Activated CD8-positive, alpha-beta T cell treated with anti-CD3 and anti-CD28 coated beads for 36 hours (primary cell): ENCODE results near the gene CRTAP. TPM values are rescaled to one million over a fixed set of nuclear protein-coding genes. Genes with fewer than 3 reads are reported as not detected.
A peak's percentile ranks its signal among the peaks of the same experiment; 100 is the strongest.

Experiments used
- ATAC-seq: fragments of 200-7000 bp; cut with Tn5 transposase; one replicate; pipeline ENCODE4 v1.10.0; 2021; ENCODE audit warnings: mild to moderate bottlenecking, moderate library complexity
- CTCF ChIA-PET: fragments of 350-600 bp; sonication (Branson Sonifier 250); formaldehyde crosslinking; loops from one replicate; lab custom pipeline; 2021; ENCODE audit warnings: antibody characterized with exemption; lab: Charles Lee
- POLR2A ChIA-PET: fragments of 350-600 bp; sonication (Branson Sonifier 250); formaldehyde crosslinking; loops from one replicate; lab custom pipeline; 2021; ENCODE audit warnings: antibody characterized with exemption; lab: Charles Lee
- DNase-seq: peaks from one replicate; pipeline ENCODE4 v3.0.0-alpha.2; 2020
- H3K27ac Mint-ChIP-seq: one replicate; pipeline ENCODE4 v1.8.0; 2021; ENCODE audit warnings: mild to moderate bottlenecking, mixed read lengths
- H3K27me3 Mint-ChIP-seq: one replicate; pipeline ENCODE4 v1.8.0; 2021; ENCODE audit warnings: mixed read lengths
- H3K36me3 Mint-ChIP-seq: one replicate; pipeline ENCODE4 v1.8.0; 2021; ENCODE audit warnings: low read depth, mixed read lengths
- H3K4me1 Mint-ChIP-seq: one replicate; pipeline ENCODE4 v1.8.0; 2021; ENCODE audit warnings: low read depth, mixed read lengths
- H3K4me3 Mint-ChIP-seq: one replicate; pipeline ENCODE4 v1.8.0; 2021; ENCODE audit warnings: mild to moderate bottlenecking, moderate library complexity, mixed read lengths
- H3K9me3 Mint-ChIP-seq: one replicate; pipeline ENCODE4 v1.8.0; 2021; ENCODE audit warnings: mixed read lengths
- CTCF ChIP-seq: fragments of 200-600 bp; IDR thresholded peaks from one replicate; pipeline ENCODE4 v1.8.0; 2022; ENCODE audit warnings: antibody characterized with exemption, mild to moderate bottlenecking
- intact Hi-C: fragments of 100-400 bp; cut with micrococcal nuclease; formaldehyde crosslinking; loops from one replicate; pipeline ENCODE4 v1.10.0; 2022
- total RNA-seq, 2 experiments: library from RNA; stranded (reverse); gene quantifications; one replicate each; pipeline ENCODE4 v1.2.3, GENCODE V29; 2021

Gene CRTAP
- total RNA-seq, 2 experiments from 2014 or later: 32.7 to 35.7 TPM

GRCh38 chr3:33089515-33089914, 24.3 kb upstream of the CRTAP start:
- peaks cover 73% of the 10 kb centered on the region for H3K4me1 Mint-ChIP-seq
- POLR2A ChIA-PET: no interaction called here
- TF ChIP-seq CTCF: no peak
- no peaks in the 10 kb centered on the region for H3K27me3 Mint-ChIP-seq
- peak overlapping the region; percentile 0 for H3K27ac Mint-ChIP-seq
- DNase-seq (peak; percentile 44), ATAC-seq (peak; percentile 72)
- peaks cover 2% of the 10 kb centered on the region for H3K9me3 Mint-ChIP-seq
- CTCF ChIA-PET: interaction anchor here (1.2 to 1.9 kb wide), 3 partner anchors 15 to 142 kb away, joined by 3 to 12 read pairs (median 8); no protein-coding TSS in a partner anchor
- H3K36me3 Mint-ChIP-seq: peaks cover 63% of the 10 kb centered on the region
- intact Hi-C loops: no loop called here
- H3K4me3 Mint-ChIP-seq: peak overlapping the region; percentile 11

GRCh38 chr3:33091746-33092145, 22.1 kb upstream of the CRTAP start:
- Mint-ChIP-seq H3K4me3 (no peak overlapping the region), H3K27ac (no peak overlapping the region), H3K36me3 (peaks cover 62% of the 10 kb centered on the region), H3K27me3 (no peaks in the 10 kb centered on the region), H3K4me1 (peaks cover 75% of the 10 kb centered on the region), H3K9me3 (peaks cover 2% of the 10 kb centered on the region)
- TF ChIP-seq CTCF: no peak
- ChIA-PET POLR2A (no interaction called here), CTCF (no interaction called here)
- ATAC-seq (no peak), DNase-seq (no peak)
- intact Hi-C loops: no loop called here

- H3K4me3 Mint-ChIP-seq: no peak overlapping the region
- no peak for ATAC-seq
- H3K27me3 Mint-ChIP-seq: no peaks in the 10 kb centered on the region
- no peak overlapping the region for H3K27ac Mint-ChIP-seq
- H3K9me3 Mint-ChIP-seq: peaks cover 2% of the 10 kb centered on the region
- peaks cover 69% of the 10 kb centered on the region for H3K4me1 Mint-ChIP-seq
- intact Hi-C loops: no loop called here
- ChIA-PET POLR2A (no interaction called here), CTCF (interaction anchor here (4.1 kb wide), 1 partner anchor 18 kb away, joined by 24 read pairs; no protein-coding TSS in a partner anchor)
- H3K36me3 Mint-ChIP-seq: peaks cover 59% of the 10 kb centered on the region
- no peak for DNase-seq
- TF ChIP-seq CTCF: no peak
These were observed 21.1 kb upstream of the CRTAP start for GRCh38 chr3:33092496-33093254.

- peaks cover 57% of the 10 kb centered on the region for H3K4me1 Mint-ChIP-seq
- ChIA-PET CTCF (interaction anchor here (1.0 to 4.1 kb wide), 2 partner anchors 14 to 19 kb away, joined by 3 to 24 read pairs; no protein-coding TSS in a partner anchor), POLR2A (interaction anchor here (0.9 kb wide), 1 partner anchor 19 kb away, joined by 4 read pairs; no protein-coding TSS in a partner anchor)
- peaks cover 1% of the 10 kb centered on the region for H3K27me3 Mint-ChIP-seq
- no peak overlapping the region for H3K27ac Mint-ChIP-seq
- no peak overlapping the region for H3K4me3 Mint-ChIP-seq
- TF ChIP-seq CTCF: no peak
- H3K9me3 Mint-ChIP-seq: no peaks in the 10 kb centered on the region
- intact Hi-C loops: no loop called here
- peaks cover 49% of the 10 kb centered on the region for H3K36me3 Mint-ChIP-seq
- no peak for DNase-seq
- no peak for ATAC-seq
These were observed 20.0 kb upstream of the CRTAP start for GRCh38 chr3:33093847-33094246.

- ChIA-PET CTCF (interaction anchor here (0.8 to 4.1 kb wide), 7 partner anchors 11 to 277 kb away, joined by 3 to 24 read pairs (median 5); no protein-coding TSS in a partner anchor), POLR2A (interaction anchor here (0.9 to 1.2 kb wide), 3 partner anchors 9 to 99 kb away, joined by 3 read pairs; no protein-coding TSS in a partner anchor)
- peak overlapping the region; percentile 97 for H3K4me3 Mint-ChIP-seq
- peaks cover 39% of the 10 kb centered on the region for H3K36me3 Mint-ChIP-seq
- peak overlapping the region; percentile 87 for H3K27ac Mint-ChIP-seq
- intact Hi-C loops: no loop called here
- no peaks in the 10 kb centered on the region for H3K9me3 Mint-ChIP-seq
- DNase-seq (no peak), ATAC-seq (no peak)
- no peak for TF ChIP-seq CTCF
- peaks cover 1% of the 10 kb centered on the region for H3K27me3 Mint-ChIP-seq
- peaks cover 41% of the 10 kb centered on the region for H3K4me1 Mint-ChIP-seq
These were observed 18.4 kb upstream of the CRTAP start for GRCh38 chr3:33095436-33095835.
